ENCODE data around the gene IL10RA. TPM values are rescaled to one million over a fixed set of nuclear protein-coding genes. Genes with fewer than 3 reads are reported as not detected.

Gene IL10RA
- total RNA-seq, 1 experiment from 2014 or later, result 0.41 TPM

DNA sequence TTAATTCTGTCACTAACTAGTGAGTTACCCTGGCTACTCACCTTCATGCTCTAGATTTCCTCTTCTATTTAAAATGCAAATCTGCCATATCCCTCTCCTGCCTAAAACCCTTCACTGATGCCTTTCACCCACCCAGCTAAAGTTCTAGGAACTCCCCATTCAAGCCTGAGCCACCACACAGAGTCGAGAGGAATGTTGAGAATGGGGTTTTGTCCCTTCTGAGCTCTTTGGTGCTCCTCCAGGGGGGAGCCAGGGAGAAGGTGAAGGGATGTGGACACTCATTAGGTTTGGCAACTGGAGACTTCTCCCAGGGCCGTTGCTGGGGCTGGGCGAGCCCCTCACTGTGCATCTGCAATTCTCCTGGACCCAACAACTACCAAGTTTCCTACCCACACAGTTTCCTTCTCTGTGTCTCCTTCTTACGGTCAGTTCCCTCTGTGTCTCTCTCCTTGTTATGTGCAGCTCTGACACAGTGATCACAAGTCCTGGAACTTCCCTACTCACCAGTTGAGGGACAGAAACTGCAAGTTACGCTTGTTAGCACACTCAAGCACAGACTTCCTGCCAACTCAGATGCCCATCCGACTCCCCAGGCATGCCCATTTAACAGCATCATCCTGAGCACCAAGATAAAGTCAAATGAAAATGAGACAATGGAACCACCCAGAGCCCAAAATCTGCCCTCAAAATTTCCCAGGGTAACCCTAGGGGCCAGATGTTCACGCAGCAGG lies 6.5 kb upstream of the IL10RA start:
- BruUV-seq (replicated peaks), result no TSS peak
- CTCF ChIA-PET, result no interaction called here
- DNase-seq (ENCODE audit: low read depth, low spot score) (no peak), ATAC-seq (no peak)
- no peaks in the 10 kb centered on the region for H3K9me3 ChIP-seq (ENCODE audit: control insufficient read depth, insufficient read depth, low read depth, low read length)
- H3K4me3 ChIP-seq (ENCODE audit: low read depth in 2 of 2, low read length in 2 of 2), result no peak overlapping the region
- TF ChIP-seq TCF7L2 (IDR thresholded peaks at IDR 0.05; ENCODE audit: low read depth, low read length), result no peak
- TF ChIP-seq POLR2AphosphoS5 (IDR thresholded peaks at IDR 0.05; ENCODE audit: low read depth, low read length), result no peak
- no peak for TF ChIP-seq SIN3A (IDR thresholded peaks at IDR 0.05; ENCODE audit: borderline replicate concordance, insufficient read depth, low read depth, low read length)
- TF ChIP-seq, protein P1, sequence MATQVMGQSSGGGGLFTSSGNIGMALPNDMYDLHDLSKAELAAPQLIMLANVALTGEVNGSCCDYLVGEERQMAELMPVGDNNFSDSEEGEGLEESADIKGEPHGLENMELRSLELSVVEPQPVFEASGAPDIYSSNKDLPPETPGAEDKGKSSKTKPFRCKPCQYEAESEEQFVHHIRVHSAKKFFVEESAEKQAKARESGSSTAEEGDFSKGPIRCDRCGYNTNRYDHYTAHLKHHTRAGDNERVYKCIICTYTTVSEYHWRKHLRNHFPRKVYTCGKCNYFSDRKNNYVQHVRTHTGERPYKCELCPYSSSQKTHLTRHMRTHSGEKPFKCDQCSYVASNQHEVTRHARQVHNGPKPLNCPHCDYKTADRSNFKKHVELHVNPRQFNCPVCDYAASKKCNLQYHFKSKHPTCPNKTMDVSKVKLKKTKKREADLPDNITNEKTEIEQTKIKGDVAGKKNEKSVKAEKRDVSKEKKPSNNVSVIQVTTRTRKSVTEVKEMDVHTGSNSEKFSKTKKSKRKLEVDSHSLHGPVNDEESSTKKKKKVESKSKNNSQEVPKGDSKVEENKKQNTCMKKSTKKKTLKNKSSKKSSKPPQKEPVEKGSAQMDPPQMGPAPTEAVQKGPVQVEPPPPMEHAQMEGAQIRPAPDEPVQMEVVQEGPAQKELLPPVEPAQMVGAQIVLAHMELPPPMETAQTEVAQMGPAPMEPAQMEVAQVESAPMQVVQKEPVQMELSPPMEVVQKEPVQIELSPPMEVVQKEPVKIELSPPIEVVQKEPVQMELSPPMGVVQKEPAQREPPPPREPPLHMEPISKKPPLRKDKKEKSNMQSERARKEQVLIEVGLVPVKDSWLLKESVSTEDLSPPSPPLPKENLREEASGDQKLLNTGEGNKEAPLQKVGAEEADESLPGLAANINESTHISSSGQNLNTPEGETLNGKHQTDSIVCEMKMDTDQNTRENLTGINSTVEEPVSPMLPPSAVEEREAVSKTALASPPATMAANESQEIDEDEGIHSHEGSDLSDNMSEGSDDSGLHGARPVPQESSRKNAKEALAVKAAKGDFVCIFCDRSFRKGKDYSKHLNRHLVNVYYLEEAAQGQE (IDR thresholded peaks at IDR 0.05; ENCODE audit: insufficient read depth in 1 of 2, low read depth in 2 of 2, low read length in 1 of 2), result no peak
- intact Hi-C loops (cut with micrococcal nuclease; ENCODE audit: unreplicated experiment), result no loop called here
- H3K27ac ChIP-seq (ENCODE audit: low read length), result no peak overlapping the region
- POLR2A ChIA-PET, result no interaction called here
- in situ Hi-C loops (cut with HindIII; ENCODE audit: low pct_unique_long_range_greater_than_20kb, low sequenced_read_pairs), result no loop called here
- no peaks in the 10 kb centered on the region for H3K4me1 ChIP-seq (ENCODE audit: control insufficient read depth, insufficient read depth, low read length)
- H3K27me3 ChIP-seq (ENCODE audit: control insufficient read depth, insufficient read depth, low read length), result peaks cover 25% of the 10 kb centered on the region
- H3K36me3 ChIP-seq (ENCODE audit: control insufficient read depth, insufficient read depth, low read length), result no peaks in the 10 kb centered on the region

DNA sequence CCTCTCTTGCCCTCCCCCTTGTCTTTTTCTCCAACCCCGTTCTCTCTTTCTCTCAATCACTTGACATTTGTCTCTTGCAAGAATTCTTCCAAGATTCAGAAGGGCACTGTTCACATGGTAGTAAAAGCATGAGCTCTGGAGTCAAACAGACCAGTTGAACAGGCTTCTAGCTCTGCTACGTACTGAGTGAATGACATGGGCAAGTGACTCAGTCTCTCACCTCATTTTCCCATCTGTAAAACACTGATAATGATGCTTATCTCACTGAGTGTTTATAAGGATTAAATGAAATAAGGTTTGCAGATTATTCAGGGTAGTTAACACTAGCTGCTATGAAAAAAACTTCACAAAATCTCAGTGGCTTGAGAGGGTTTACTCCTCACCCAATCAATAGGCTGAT lies 5.9 kb upstream of the IL10RA start:
- Histone ChIP-seq H3K36me3 (ENCODE audit: control insufficient read depth, insufficient read depth, low read length) (no peaks in the 10 kb centered on the region), H3K27me3 (ENCODE audit: control insufficient read depth, insufficient read depth, low read length) (peaks cover 30% of the 10 kb centered on the region), H3K9me3 (ENCODE audit: control insufficient read depth, insufficient read depth, low read depth, low read length) (no peaks in the 10 kb centered on the region), H3K4me3 (ENCODE audit: low read depth in 2 of 2, low read length in 2 of 2) (no peak overlapping the region), H3K4me1 (ENCODE audit: control insufficient read depth, insufficient read depth, low read length) (no peaks in the 10 kb centered on the region), H3K27ac (ENCODE audit: low read length) (no peak overlapping the region)
- ATAC-seq (no peak), DNase-seq (ENCODE audit: low read depth, low spot score) (no peak)
- BruUV-seq (replicated peaks), result no TSS peak
- in situ Hi-C loops (cut with HindIII; ENCODE audit: low pct_unique_long_range_greater_than_20kb, low sequenced_read_pairs), result no loop called here
- TF ChIP-seq SIN3A (IDR thresholded peaks at IDR 0.05; ENCODE audit: borderline replicate concordance, insufficient read depth, low read depth, low read length) (no peak), TCF7L2 (IDR thresholded peaks at IDR 0.05; ENCODE audit: low read depth, low read length) (no peak), POLR2AphosphoS5 (IDR thresholded peaks at IDR 0.05; ENCODE audit: low read depth, low read length) (no peak)
- TF ChIP-seq, protein P1 (IDR thresholded peaks at IDR 0.05; ENCODE audit: insufficient read depth in 1 of 2, low read depth in 2 of 2, low read length in 1 of 2), result no peak
- TF ChIP-seq, protein P2, sequence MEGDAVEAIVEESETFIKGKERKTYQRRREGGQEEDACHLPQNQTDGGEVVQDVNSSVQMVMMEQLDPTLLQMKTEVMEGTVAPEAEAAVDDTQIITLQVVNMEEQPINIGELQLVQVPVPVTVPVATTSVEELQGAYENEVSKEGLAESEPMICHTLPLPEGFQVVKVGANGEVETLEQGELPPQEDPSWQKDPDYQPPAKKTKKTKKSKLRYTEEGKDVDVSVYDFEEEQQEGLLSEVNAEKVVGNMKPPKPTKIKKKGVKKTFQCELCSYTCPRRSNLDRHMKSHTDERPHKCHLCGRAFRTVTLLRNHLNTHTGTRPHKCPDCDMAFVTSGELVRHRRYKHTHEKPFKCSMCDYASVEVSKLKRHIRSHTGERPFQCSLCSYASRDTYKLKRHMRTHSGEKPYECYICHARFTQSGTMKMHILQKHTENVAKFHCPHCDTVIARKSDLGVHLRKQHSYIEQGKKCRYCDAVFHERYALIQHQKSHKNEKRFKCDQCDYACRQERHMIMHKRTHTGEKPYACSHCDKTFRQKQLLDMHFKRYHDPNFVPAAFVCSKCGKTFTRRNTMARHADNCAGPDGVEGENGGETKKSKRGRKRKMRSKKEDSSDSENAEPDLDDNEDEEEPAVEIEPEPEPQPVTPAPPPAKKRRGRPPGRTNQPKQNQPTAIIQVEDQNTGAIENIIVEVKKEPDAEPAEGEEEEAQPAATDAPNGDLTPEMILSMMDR (IDR thresholded peaks at IDR 0.05), result no peak
- POLR2A ChIA-PET, result no interaction called here
- CTCF ChIA-PET, result no interaction called here
- intact Hi-C loops (cut with micrococcal nuclease; ENCODE audit: unreplicated experiment), result no loop called here

Data from Panc1 (cell line).